Measurements from ENCODE around the gene RMND1. TPM values are rescaled to one million over a fixed set of nuclear protein-coding genes. Genes with fewer than 3 reads are reported as not detected.
"Not testable (repeated sequence)": the region's sequence is repeated elsewhere in the genome, so short reads cannot be mapped to it uniquely, and the experiment has no call there.

Gene RMND1
- total RNA-seq, 1 donor from 2014 or later: 19.9 TPM

- no peak for DNase-seq (ENCODE audit: low read depth in 2 of 2)
Measured at GRCh38 chr6:151387175-151387970, 64.6 kb downstream of the RMND1 start.

DNA sequence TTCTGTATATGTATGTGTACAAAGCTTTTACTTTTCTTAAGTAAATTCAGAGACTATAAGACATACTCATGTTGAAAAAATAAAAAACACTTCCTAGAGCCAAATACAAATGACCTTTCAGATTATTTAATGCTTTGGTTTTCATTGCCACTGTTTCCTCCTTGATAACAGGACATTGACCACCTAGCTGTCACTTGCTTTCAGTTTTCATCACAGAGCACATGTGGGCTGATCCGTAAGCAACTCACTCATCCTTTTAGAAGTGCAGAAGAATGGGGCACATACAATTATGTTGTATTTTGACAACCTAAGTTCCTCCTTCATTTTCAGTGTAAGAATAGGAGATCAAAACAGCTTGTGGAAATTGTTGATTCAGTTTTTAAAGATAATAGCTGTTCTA lies 66.7 kb downstream of the RMND1 start:
- no peak for DNase-seq (ENCODE audit: low read depth in 2 of 2)

DNA sequence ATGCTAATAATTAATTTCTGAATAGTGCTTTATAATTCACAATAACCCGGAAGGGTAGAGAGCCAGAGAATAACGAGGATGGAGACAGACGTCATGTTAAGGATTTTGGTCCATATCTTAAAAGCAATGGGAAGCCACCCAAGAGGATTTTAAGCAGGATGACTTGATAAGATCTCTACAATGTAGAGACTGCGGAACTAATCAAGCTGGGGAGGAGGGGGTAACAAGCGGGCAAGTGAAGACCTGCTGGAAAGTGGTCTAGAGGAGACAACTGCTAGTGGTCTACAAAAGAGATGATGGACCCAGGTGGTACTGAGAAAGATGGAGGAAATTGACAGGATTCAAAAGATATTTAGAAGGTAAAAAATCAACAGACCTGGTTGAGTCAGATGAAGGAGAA lies 67.8 kb downstream of the RMND1 start:
- DNase-seq (ENCODE audit: low read depth in 2 of 2): no peak

- DNase-seq (ENCODE audit: low read depth in 2 of 2): not testable (repeated sequence)
Measured at GRCh38 chr6:151382631-151383030, 69.3 kb downstream of the RMND1 start.

GRCh38 chr6:151381722-151382121 lies 70.2 kb downstream of the RMND1 start:
- DNase-seq (ENCODE audit: low read depth in 2 of 2): no peak

GRCh38 chr6:151380848-151381205 lies 71.1 kb downstream of the RMND1 start:
- DNase-seq (ENCODE audit: low read depth in 2 of 2): no peak

GRCh38 chr6:151379933-151380847 lies 71.7 kb downstream of the RMND1 start:
- DNase-seq (ENCODE audit: low read depth in 2 of 2): no peak

DNA sequence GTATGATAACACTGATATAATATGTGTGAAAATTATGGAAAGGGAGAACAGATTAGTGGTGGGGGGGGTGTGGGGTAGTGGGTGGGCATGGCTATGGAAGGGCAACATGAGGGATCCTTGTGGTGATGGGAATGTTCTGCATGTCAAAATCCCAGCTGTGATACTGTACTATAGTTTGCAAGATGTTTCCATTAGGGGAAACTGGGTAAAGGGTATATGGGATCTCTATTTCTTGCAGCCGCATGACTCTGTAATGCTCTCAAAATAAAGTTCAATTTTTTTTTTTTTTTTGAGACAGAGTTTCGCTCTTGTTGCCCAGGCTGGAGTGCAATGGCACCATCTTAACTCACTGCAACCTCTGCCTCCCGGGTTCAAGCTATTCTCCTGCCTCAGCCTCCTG lies 74.8 kb downstream of the RMND1 start:
- DNase-seq (ENCODE audit: low read depth in 2 of 2): no peak

DNA sequence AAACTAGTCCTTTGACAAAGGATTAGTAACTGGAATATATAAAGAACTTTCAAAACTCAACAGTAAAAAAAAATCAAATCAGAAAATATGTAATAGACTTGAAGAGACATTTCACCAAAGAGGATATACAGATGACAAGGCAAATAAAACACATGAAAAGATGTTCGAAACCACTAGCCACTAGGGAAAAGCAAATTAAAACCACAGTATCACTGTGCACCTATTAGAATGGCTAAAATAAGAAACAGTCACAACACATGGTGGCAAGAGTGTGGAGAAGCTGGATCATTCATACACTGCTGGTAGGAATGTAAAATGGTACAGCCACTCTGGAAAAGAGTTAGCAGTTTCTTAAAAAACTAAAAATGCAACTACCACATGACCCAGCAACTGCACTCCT lies 75.5 kb downstream of the RMND1 start:
- no peak for DNase-seq (ENCODE audit: low read depth in 2 of 2)

DNA sequence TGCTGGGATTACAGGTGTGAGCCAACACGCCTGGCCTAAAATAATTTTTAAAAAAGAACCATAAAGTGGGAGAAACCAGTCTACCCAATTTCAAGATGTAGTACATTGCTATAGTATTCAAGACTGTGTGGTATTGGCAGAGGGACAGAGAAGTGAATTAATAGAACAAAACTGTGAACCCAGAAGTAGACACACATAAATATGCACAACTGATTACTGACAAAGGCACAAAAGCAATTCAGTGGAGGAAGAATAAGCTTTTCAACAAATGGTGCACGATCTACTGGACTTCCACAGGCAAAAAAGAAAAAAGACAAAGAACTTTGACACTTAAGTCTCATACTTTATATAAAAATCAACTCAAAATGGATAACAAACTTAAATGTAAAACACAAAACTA lies 76.1 kb downstream of the RMND1 start:
- DNase-seq (ENCODE audit: low read depth in 2 of 2): no peak

DNA sequence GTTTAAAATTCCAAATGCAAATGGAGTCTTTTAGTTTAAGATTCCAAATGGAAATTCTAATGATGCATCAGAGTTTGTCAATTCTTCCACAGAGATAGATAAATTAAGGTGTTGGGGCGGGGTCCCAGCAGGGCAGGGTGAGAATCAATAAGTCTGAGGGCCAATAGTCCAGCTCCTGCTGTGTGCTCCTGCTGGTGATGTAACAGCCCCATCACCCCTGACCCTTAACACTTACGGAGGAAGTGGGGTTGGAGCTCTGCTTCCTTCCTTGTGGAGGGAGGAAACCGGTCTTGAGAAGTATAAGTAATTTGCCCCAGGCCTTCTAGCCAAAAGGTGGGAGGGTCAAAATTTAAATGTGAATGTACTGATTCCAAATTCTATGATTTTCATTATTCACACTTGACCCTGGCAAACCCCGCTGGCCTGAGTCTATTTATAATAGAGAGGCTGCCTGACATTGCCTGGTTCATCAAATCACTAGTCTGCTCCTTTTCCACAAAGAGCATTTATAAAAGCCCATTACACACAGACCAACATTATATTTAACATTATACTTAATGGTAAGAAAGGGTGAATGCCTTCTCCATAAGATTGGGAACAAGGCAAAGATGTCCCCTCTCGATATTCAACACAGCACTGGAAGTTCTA lies 77.8 kb downstream of the RMND1 start:
- DNase-seq (ENCODE audit: low read depth in 2 of 2): peak in 1 of 2 donors; percentile 71

- no peak for DNase-seq (ENCODE audit: low read depth in 2 of 2)
Measured at GRCh38 chr6:151372164-151372563, 79.8 kb downstream of the RMND1 start.

DNA sequence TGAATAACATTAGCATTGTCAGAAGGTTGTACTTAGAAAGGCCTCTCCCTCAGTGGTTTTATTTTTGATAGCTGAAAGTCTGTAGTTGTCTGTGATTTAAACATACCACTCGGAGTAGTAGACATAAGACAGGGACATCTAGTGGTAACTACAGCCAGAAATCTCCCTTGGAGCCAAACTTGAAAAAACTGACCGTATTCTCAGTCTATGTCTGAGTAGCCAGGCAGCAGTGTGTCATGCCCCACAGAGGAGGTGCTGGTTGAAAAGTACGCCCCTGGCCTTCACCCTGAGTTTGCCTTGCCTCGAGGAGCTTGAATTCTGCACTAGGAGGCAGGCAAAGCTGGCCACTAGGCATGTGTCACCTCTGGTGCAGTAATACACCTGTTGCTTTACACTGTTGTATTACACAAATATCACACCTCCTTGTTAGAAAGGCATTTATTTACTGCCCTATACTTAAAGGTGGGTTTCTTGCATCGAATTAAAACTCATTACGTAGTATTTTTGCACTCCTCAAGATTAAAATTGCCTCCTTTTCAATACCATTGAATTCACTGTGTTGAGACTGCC lies 81.3 kb downstream of the RMND1 start:
- DNase-seq (ENCODE audit: low read depth in 2 of 2): peak in 1 of 2 donors; percentile 49

GRCh38 chr6:151365233-151365632 lies 86.7 kb downstream of the RMND1 start:
- DNase-seq (ENCODE audit: low read depth in 2 of 2): no peak

- DNase-seq (ENCODE audit: low read depth in 2 of 2): peak in 1 of 2 donors; percentile 48
Measured at GRCh38 chr6:151359486-151359885, 92.4 kb downstream of the RMND1 start.

GRCh38 chr6:151358475-151358874 lies 93.5 kb downstream of the RMND1 start:
- DNase-seq (ENCODE audit: low read depth in 2 of 2): no peak

DNA sequence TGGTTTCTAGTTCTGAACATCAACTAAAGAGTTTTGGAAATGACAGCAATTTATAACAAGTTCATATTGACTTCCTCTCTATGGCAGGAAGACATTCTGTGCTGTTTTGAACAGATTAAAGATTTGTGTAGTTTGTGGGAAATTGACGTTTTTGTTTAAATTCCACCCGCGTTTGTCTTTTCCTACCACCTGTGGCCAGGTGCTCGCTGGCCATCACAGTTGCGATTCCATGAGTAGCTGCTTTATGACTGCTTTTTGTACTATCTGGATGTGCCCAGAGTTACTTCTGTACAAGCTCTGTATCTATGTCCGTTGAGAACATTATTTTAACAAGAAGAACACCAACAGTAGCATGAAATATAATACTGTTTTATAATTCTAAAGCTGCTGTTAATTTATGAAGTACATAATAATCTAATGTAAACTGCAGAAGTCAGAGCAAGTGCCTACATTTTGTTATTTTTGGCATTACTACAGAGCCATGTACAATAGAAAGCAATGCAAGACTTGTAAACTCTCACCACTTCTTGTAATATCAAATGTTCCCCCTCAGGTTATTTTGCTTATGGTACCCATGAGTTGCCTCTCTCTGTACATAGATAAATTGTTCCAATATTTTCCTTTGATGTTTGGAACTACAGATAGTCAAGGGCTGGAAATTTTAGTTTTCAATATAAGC lies 94.0 kb downstream of the RMND1 start:
- peak in 1 of 2 donors; percentile 28 for DNase-seq (ENCODE audit: low read depth in 2 of 2)

DNA sequence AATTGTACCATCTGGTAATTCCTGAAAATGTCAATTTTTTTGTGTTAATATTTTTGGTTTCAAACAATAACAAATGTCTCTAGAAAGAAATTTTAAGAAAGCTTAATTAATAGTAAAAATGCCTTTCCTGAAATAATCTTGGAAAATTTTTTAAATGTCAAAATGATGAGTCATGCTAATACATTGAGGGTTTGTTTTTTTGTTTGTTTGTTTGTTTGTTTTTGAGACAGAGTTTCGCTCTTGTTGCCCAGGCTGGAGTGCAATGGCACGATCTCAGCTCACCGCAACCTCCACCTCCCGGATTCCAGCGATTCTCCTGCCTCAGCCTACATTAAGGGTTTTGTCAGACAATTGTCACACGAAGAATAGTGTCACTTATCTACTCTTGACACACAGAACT lies 94.9 kb downstream of the RMND1 start:
- DNase-seq (ENCODE audit: low read depth in 2 of 2): not testable (repeated sequence)

Measured in dermis microvascular lymphatic vessel endothelial cell (primary cell).